OCI-LY3 (cell line): Measurements from ENCODE around the gene SYT1.

Experiments used
- EZH2phosphoT487 ChIP-seq: fragments of 200-600 bp; shearing (Covaris generic); IDR thresholded peaks from 2 replicates; pipeline ENCODE4 v1.6.1; 2018; ENCODE audit warnings: antibody characterized with exemption, mixed run types, low read depth
- TF ChIP-seq, protein P1 (sequence below): fragments of 200-600, 300-600 bp; sonication (generic); IDR thresholded peaks from 2 replicates; pipeline ENCODE4 v1.5.1; 2014; ENCODE audit warnings: antibody characterized with exemption, low read length, low read depth

DNA sequence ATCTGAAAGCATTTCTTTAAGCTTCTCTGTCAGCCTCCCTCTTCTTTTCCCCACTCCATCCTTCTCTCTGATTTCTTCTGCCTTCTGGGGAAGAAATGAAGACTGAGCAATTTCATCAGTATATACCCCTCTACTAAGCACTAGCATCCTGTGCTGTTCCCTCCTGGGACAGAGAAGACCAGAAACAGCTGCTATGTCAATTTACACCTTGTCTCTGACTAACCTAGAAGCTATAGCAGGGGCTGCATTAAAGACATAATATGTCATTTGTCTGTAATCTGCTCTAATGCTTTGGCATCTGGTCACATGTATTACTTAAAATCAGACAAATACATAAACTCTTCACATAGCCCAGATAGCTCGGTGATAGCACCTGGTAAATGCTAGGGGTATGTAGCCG, 529.3 kb downstream of the SYT1 start:
- TF ChIP-seq, protein P1, sequence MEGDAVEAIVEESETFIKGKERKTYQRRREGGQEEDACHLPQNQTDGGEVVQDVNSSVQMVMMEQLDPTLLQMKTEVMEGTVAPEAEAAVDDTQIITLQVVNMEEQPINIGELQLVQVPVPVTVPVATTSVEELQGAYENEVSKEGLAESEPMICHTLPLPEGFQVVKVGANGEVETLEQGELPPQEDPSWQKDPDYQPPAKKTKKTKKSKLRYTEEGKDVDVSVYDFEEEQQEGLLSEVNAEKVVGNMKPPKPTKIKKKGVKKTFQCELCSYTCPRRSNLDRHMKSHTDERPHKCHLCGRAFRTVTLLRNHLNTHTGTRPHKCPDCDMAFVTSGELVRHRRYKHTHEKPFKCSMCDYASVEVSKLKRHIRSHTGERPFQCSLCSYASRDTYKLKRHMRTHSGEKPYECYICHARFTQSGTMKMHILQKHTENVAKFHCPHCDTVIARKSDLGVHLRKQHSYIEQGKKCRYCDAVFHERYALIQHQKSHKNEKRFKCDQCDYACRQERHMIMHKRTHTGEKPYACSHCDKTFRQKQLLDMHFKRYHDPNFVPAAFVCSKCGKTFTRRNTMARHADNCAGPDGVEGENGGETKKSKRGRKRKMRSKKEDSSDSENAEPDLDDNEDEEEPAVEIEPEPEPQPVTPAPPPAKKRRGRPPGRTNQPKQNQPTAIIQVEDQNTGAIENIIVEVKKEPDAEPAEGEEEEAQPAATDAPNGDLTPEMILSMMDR = no peak
- TF ChIP-seq EZH2phosphoT487 = no peak
